ENCODE data around the gene GLE1. TPM values are rescaled to one million over a fixed set of nuclear protein-coding genes. Genes with fewer than 3 reads are reported as not detected.

Gene GLE1
- total RNA-seq, 1 donor, result 19.2 TPM

- no peak for DNase-seq (ENCODE audit: insufficient read length, low spot score, missing footprints)
- no peak overlapping the region for H3K27ac ChIP-seq (ENCODE audit: low read depth, low read length)
- TF ChIP-seq CTCF (IDR thresholded peaks at IDR 0.05; ENCODE audit: extremely low read depth, low read depth, low read length), result no peak
- H2AFZ ChIP-seq (ENCODE audit: low read length), result no peak overlapping the region
- H4K20me1 ChIP-seq (ENCODE audit: insufficient read depth, low read length), result no peaks in the 10 kb centered on the region
- no peaks in the 10 kb centered on the region for H3K9me3 ChIP-seq (ENCODE audit: low read depth, low read length)
- H3K36me3 ChIP-seq (ENCODE audit: insufficient read depth, low read length), result peaks cover 60% of the 10 kb centered on the region
- H3K4me1 ChIP-seq (ENCODE audit: insufficient read depth, low read length), result no peaks in the 10 kb centered on the region
- H3K4me2 ChIP-seq (ENCODE audit: insufficient read depth, low read length), result no peak overlapping the region
- H3K27me3 ChIP-seq (ENCODE audit: insufficient read depth, low read length), result no peaks in the 10 kb centered on the region
- no peak overlapping the region for H3K4me3 ChIP-seq (ENCODE audit: insufficient read depth, low read length)
- no peaks in the 10 kb centered on the region for H3K79me2 ChIP-seq (ENCODE audit: insufficient read depth, low read length)
Observed at GRCh38 chr9:128481561-128481960, 23.0 kb upstream of the GLE1 start.

GRCh38 chr9:128482186-128482585 is 22.3 kb upstream of the GLE1 start:
- Histone ChIP-seq H3K79me2 (ENCODE audit: insufficient read depth, low read length) (no peaks in the 10 kb centered on the region), H3K9me3 (ENCODE audit: low read depth, low read length) (no peaks in the 10 kb centered on the region), H3K27me3 (ENCODE audit: insufficient read depth, low read length) (no peaks in the 10 kb centered on the region), H3K36me3 (ENCODE audit: insufficient read depth, low read length) (peaks cover 63% of the 10 kb centered on the region), H3K4me3 (ENCODE audit: insufficient read depth, low read length) (no peak overlapping the region), H3K4me1 (ENCODE audit: insufficient read depth, low read length) (no peaks in the 10 kb centered on the region), H4K20me1 (ENCODE audit: insufficient read depth, low read length) (no peaks in the 10 kb centered on the region), H3K4me2 (ENCODE audit: insufficient read depth, low read length) (no peak overlapping the region), H2AFZ (ENCODE audit: low read length) (no peak overlapping the region), H3K27ac (ENCODE audit: low read depth, low read length) (no peak overlapping the region)
- DNase-seq (ENCODE audit: insufficient read length, low spot score, missing footprints), result no peak
- no peak for TF ChIP-seq CTCF (IDR thresholded peaks at IDR 0.05; ENCODE audit: extremely low read depth, low read depth, low read length)

GRCh38 chr9:128484686-128485413 is 19.7 kb upstream of the GLE1 start:
- Histone ChIP-seq H3K9me3 (ENCODE audit: low read depth, low read length) (no peaks in the 10 kb centered on the region), H2AFZ (ENCODE audit: low read length) (no peak overlapping the region), H4K20me1 (ENCODE audit: insufficient read depth, low read length) (no peaks in the 10 kb centered on the region), H3K4me2 (ENCODE audit: insufficient read depth, low read length) (no peak overlapping the region), H3K27ac (ENCODE audit: low read depth, low read length) (no peak overlapping the region), H3K79me2 (ENCODE audit: insufficient read depth, low read length) (no peaks in the 10 kb centered on the region), H3K36me3 (ENCODE audit: insufficient read depth, low read length) (peaks cover 65% of the 10 kb centered on the region), H3K4me3 (ENCODE audit: insufficient read depth, low read length) (no peak overlapping the region), H3K4me1 (ENCODE audit: insufficient read depth, low read length) (no peaks in the 10 kb centered on the region), H3K27me3 (ENCODE audit: insufficient read depth, low read length) (no peaks in the 10 kb centered on the region)
- no peak for DNase-seq (ENCODE audit: insufficient read length, low spot score, missing footprints)
- TF ChIP-seq CTCF (IDR thresholded peaks at IDR 0.05; ENCODE audit: extremely low read depth, low read depth, low read length), result no peak

GRCh38 chr9:128485414-128485855 is 19.1 kb upstream of the GLE1 start:
- no peaks in the 10 kb centered on the region for H3K27me3 ChIP-seq (ENCODE audit: insufficient read depth, low read length)
- DNase-seq (ENCODE audit: insufficient read length, low spot score, missing footprints), result no peak
- H3K4me3 ChIP-seq (ENCODE audit: insufficient read depth, low read length), result no peak overlapping the region
- H3K9me3 ChIP-seq (ENCODE audit: low read depth, low read length), result no peaks in the 10 kb centered on the region
- H4K20me1 ChIP-seq (ENCODE audit: insufficient read depth, low read length), result no peaks in the 10 kb centered on the region
- H3K4me2 ChIP-seq (ENCODE audit: insufficient read depth, low read length), result no peak overlapping the region
- peaks cover 67% of the 10 kb centered on the region for H3K36me3 ChIP-seq (ENCODE audit: insufficient read depth, low read length)
- TF ChIP-seq CTCF (IDR thresholded peaks at IDR 0.05; ENCODE audit: extremely low read depth, low read depth, low read length), result no peak
- no peaks in the 10 kb centered on the region for H3K79me2 ChIP-seq (ENCODE audit: insufficient read depth, low read length)
- H3K4me1 ChIP-seq (ENCODE audit: insufficient read depth, low read length), result no peaks in the 10 kb centered on the region
- no peak overlapping the region for H2AFZ ChIP-seq (ENCODE audit: low read length)
- no peak overlapping the region for H3K27ac ChIP-seq (ENCODE audit: low read depth, low read length)

Data from osteoblast (primary cell).